ENCODE measurements around the gene MT1F.
"Not testable (repeated sequence)": the region's sequence is repeated elsewhere in the genome, so short reads cannot be mapped to it uniquely, and the experiment has no call there.

MT1F gene

GRCh38 chr16:56645838-56646237 lies 11.9 kb upstream of the MT1F start:
- no peak for DNase-seq

DNA sequence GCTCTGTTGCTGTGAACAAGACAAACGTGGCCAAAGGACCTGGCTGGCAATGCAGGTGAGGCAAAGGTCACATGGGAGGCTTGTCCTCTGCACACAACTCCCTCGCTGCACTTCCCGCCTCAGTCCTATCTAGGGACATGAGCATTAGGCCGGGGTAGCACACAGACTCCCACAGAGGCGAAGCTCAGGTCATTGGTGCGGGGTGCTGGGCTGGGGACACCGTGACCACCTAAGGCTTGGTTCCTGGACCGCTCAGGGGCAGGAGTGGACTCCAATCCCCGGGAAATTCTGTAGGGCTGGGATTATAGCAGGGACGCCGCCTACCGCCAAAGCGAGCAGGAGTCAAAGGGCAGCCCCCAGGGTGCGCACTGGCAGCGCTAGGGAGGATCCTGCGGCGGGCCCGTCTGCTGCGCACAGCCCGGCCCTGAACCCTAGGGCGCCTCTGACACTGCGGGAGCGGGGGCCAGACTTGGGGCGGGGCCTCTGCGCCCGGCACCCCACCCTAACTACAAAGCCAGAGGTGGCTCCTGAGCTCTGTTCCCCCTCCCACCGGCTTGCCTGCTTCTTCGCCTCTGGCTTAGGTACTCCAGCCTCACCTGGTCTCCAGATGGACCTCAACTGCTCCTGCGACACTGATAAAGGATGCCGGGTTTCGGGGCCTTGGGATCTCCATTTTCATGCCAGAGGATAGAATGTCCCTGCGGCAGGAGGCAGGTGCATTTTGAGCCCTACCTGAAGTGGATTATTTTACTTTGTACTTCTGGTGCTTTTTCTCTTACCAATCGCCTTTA lies 9.9 kb upstream of the MT1F start:
- DNase-seq = no peak

DNA sequence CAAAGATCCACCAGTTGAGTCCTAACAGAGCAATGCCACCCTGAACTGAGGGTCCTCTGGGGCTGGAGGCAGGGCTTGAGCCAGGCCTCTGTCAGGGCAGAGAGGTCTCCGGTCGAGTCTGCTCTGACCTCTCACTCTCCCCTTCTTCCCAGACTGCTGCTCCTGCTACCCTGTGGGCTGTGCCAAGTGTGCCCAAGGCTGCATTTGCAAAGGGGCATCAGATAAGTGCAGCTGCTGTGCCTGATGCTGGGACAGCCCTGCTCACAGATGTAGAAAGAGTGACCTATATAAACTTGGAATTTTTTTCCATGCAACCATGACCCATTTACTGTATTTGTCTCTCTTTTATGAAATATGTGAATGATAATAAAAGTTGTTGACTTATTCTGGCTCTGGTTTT lies 8.5 kb upstream of the MT1F start:
- DNase-seq = no peak

DNA sequence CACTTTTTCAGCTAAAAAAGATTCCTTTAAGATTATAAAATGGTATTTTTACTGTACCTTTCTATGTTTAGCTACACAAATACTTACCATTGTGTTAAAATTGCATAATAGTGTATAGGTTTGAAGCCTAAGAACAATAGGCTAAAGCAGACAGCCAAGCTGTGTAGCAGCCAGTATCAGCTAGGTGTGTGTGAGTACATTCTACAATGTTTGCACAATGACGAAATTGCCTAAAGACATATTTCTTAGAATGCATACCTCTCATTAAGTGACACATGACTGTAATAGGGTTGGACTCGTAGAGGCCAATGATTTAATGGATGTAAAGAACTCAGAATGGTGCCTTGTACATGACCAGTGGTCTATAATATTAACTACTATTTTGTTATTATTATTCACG lies 7.9 kb upstream of the MT1F start:
- DNase-seq = no peak

DNA sequence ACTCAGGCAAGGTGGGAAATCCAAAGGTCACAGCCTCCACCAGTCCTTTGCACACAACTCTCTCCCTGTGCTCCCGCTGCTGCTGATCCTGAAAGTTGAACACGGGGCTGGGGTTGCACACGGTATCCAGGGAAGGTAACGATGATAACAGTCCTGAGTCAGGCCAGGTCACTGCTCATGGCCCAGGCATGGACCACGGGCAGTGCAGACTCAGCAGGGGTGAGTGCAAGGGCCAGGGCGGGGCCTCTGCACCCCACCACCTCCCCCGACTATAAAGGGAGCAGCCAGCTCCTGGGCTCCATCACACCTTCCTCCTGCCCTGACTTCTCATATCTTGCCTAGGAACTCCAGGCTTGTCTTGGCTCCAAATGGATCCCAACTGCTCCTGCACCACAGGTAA lies 6.2 kb upstream of the MT1F start, which contains the start of gene MT1B:
Gene MT1B (plus strand): TSS at position 301 of the 400 bp plus-strand sequence. CDS start 68 bp downstream, at position 369.
- DNase-seq = no peak

- no peak for DNase-seq
These were observed 5.2 kb upstream of the MT1F start for GRCh38 chr16:56652600-56652999.

- no peak for DNase-seq
These were observed 4.5 kb upstream of the MT1F start for GRCh38 chr16:56653218-56653617.

GRCh38 chr16:56658327-56658875 lies 642 bp downstream of the MT1F start:
- no peak for DNase-seq

- no peak for DNase-seq
These were observed 4.9 kb downstream of the MT1F start for GRCh38 chr16:56662357-56663354.

DNA sequence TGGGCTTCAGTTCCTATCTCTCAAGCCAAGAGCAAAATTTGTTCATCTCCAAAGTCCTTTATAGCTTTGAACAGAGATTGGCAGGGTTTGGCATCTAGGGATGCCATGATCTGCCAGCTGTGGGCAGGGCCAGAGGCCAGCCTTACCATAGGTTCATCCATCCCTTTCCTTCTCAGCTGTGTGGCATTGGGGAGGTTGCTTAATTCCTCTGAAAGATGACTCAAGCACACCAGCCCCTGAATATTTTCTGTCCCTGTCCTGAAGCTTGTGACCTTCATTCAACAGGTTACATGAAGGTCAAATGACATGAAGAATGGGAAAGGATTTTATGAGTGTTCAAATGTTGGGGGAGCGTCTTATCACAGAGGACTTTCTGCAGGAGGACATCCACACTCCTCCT lies 6.7 kb downstream of the MT1F start:
- DNase-seq = no peak

GRCh38 chr16:56665286-56666261 lies 7.8 kb downstream of the MT1F start:
- DNase-seq = not testable (repeated sequence)

GRCh38 chr16:56667581-56668571 lies 10.1 kb downstream of the MT1F start, which contains the start of gene MT1G:
MT1G (minus strand) TSS chr16:56668065; CDS start chr16:56667993, 72 bp downstream.
- DNase-seq = no peak

- no peak for DNase-seq
These were observed 11.5 kb downstream of the MT1F start, which contains the start of gene MT1H for GRCh38 chr16:56669005-56669839. MT1H (plus strand) TSS chr16:56669814; CDS start chr16:56669885, 71 bp downstream.

GRCh38 chr16:56669840-56670619 lies 12.3 kb downstream of the MT1F start:
- DNase-seq = no peak

DNA sequence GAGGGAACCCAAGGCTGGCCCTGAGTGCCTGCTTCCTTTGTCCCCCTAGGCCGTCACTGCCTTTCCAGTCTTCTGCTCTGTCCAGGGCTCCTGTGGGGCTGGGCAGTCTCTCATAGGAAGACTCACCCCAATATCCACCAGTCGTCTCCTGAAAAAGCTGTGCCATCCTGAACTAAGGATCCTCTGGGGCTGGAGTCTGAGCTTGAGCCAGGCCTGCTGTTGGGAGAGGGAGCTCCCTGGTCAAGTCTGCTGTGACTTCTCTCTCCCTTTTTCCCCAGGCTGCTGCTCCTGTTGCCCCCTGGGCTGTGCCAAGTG lies 12.8 kb downstream of the MT1F start:
- DNase-seq = no peak

GRCh38 chr16:56671691-56672090 lies 13.9 kb downstream of the MT1F start:
- DNase-seq = not testable (repeated sequence)

GRCh38 chr16:56672171-56672570 lies 14.4 kb downstream of the MT1F start:
- not testable (repeated sequence) for DNase-seq

DNA sequence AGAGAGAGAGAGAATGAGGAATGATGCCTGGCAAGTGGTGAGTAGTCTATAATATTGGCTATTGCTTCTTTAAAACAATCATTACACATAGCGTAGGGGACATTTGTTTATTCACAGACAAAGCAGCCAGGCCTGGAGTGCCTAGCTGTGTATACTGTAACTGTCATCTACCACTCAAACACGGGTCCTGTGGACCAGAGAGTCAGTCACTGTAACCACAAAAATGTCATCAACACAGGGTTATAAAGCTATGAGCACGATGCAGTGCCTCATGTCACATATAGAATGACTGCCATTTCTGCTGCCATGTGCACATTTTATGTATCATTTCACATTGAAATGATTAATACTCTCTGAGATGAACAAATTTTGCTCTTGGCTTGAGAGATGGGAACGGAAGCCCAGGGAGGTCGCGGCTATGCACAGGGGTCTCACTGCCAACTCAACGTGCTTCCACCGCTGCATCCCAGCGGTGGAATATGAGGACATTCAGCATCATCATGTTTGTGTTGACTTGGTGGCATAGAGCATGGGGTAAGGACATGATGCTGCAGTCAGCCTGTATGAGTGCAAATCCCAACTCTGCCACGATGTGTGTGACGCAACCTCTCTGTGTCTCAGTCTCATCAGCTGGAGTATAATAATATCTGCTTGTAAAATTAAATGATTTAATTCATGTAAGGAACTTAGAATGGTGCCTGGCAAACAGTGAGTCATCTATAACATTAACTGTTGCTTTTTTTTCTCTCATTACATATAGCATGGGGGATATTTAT lies 15.2 kb downstream of the MT1F start:
- DNase-seq = no peak

All from central memory CD4-positive, alpha-beta T cell (primary cell).